ENCODE data around the gene RNU1-2.
"Not testable (repeated sequence)": the region's sequence is repeated elsewhere in the genome, so short reads cannot be mapped to it uniquely, and the experiment has no call there.

The RNU1-2 gene

GRCh38 chr1:16901371-16901770 lies 5.6 kb downstream of the RNU1-2 start:
- WGBS (ENCODE audit: insufficient coverage, insufficient read length): no CpG with 5 or more reads among the region's 2 CpGs
- not testable (repeated sequence) for H3K27ac ChIP-seq (ENCODE audit: low read length); H3K27me3 ChIP-seq (ENCODE audit: control insufficient read depth, insufficient read depth, low read length); H3K36me3 ChIP-seq (ENCODE audit: control insufficient read depth, insufficient read depth, low read length); H3K4me1 ChIP-seq (ENCODE audit: control insufficient read depth, insufficient read depth, low read length); H3K4me3 ChIP-seq (ENCODE audit: low read length); H3K9me3 ChIP-seq (ENCODE audit: control insufficient read depth, insufficient read depth, low read length); DNase-seq (ENCODE audit: low read depth, low spot score)

- Histone ChIP-seq H3K4me1 (ENCODE audit: control insufficient read depth, insufficient read depth, low read length) (no peaks in the 10 kb centered on the region; the same call in 1 of the 2 replicates), H3K9me3 (ENCODE audit: control insufficient read depth, insufficient read depth, low read length) (no peaks in the 10 kb centered on the region), H3K36me3 (ENCODE audit: control insufficient read depth, insufficient read depth, low read length) (no peaks in the 10 kb centered on the region), H3K27me3 (ENCODE audit: control insufficient read depth, insufficient read depth, low read length) (no peaks in the 10 kb centered on the region), H3K27ac (ENCODE audit: low read length) (no peak overlapping the region), H3K4me3 (ENCODE audit: low read length) (no peak overlapping the region)
- DNase-seq (ENCODE audit: low read depth, low spot score): no peak
- WGBS (ENCODE audit: insufficient coverage, insufficient read length): no CpG with 5 or more reads among the region's 2 CpGs
These were observed 7.3 kb downstream of the RNU1-2 start for GRCh38 chr1:16903054-16903453.

GRCh38 chr1:16903458-16903796 lies 7.6 kb downstream of the RNU1-2 start:
- H3K27me3 ChIP-seq (ENCODE audit: control insufficient read depth, insufficient read depth, low read length): no peaks in the 10 kb centered on the region
- H3K36me3 ChIP-seq (ENCODE audit: control insufficient read depth, insufficient read depth, low read length): no peaks in the 10 kb centered on the region
- H3K4me1 ChIP-seq (ENCODE audit: control insufficient read depth, insufficient read depth, low read length): no peaks in the 10 kb centered on the region; the same call in 1 of the 2 replicates
- no peak overlapping the region for H3K27ac ChIP-seq (ENCODE audit: low read length)
- H3K9me3 ChIP-seq (ENCODE audit: control insufficient read depth, insufficient read depth, low read length): no peaks in the 10 kb centered on the region
- H3K4me3 ChIP-seq (ENCODE audit: low read length): no peak overlapping the region
- DNase-seq (ENCODE audit: low read depth, low spot score): no peak

GRCh38 chr1:16904560-16905109 lies 8.9 kb downstream of the RNU1-2 start:
- peak; percentile 98 for DNase-seq (ENCODE audit: low read depth, low spot score)
- WGBS (ENCODE audit: insufficient coverage, insufficient read length): no CpG with 5 or more reads among the region's 27 CpGs
- no peaks in the 10 kb centered on the region for H3K27me3 ChIP-seq (ENCODE audit: control insufficient read depth, insufficient read depth, low read length)
- peak overlapping the region; percentile 23; the same call in 1 of the 2 replicates for H3K4me3 ChIP-seq (ENCODE audit: low read length)
- no peaks in the 10 kb centered on the region; the same call in 1 of the 2 replicates for H3K4me1 ChIP-seq (ENCODE audit: control insufficient read depth, insufficient read depth, low read length)
- H3K27ac ChIP-seq (ENCODE audit: low read length): no peak overlapping the region
- no peaks in the 10 kb centered on the region for H3K36me3 ChIP-seq (ENCODE audit: control insufficient read depth, insufficient read depth, low read length)
- no peaks in the 10 kb centered on the region for H3K9me3 ChIP-seq (ENCODE audit: control insufficient read depth, insufficient read depth, low read length)

- no CpG with 5 or more reads among the region's 12 CpGs for WGBS (ENCODE audit: insufficient coverage, insufficient read length)
- H3K4me3 ChIP-seq (ENCODE audit: low read length): peak overlapping the region; percentile 21; the same call in 1 of the 2 replicates
- H3K27me3 ChIP-seq (ENCODE audit: control insufficient read depth, insufficient read depth, low read length): no peaks in the 10 kb centered on the region
- no peak for DNase-seq (ENCODE audit: low read depth, low spot score)
- no peak overlapping the region for H3K27ac ChIP-seq (ENCODE audit: low read length)
- H3K36me3 ChIP-seq (ENCODE audit: control insufficient read depth, insufficient read depth, low read length): no peaks in the 10 kb centered on the region
- no peaks in the 10 kb centered on the region for H3K9me3 ChIP-seq (ENCODE audit: control insufficient read depth, insufficient read depth, low read length)
- no peaks in the 10 kb centered on the region; the same call in 1 of the 2 replicates for H3K4me1 ChIP-seq (ENCODE audit: control insufficient read depth, insufficient read depth, low read length)
These were observed 9.5 kb downstream of the RNU1-2 start for GRCh38 chr1:16905110-16905867.

- Histone ChIP-seq H3K4me1 (ENCODE audit: control insufficient read depth, insufficient read depth, low read length) (no peaks in the 10 kb centered on the region; the same call in 1 of the 2 replicates), H3K4me3 (ENCODE audit: low read length) (no peak overlapping the region), H3K36me3 (ENCODE audit: control insufficient read depth, insufficient read depth, low read length) (no peaks in the 10 kb centered on the region), H3K9me3 (ENCODE audit: control insufficient read depth, insufficient read depth, low read length) (no peaks in the 10 kb centered on the region), H3K27me3 (ENCODE audit: control insufficient read depth, insufficient read depth, low read length) (no peaks in the 10 kb centered on the region), H3K27ac (ENCODE audit: low read length) (no peak overlapping the region)
- no CpG with 5 or more reads among the region's 11 CpGs for WGBS (ENCODE audit: insufficient coverage, insufficient read length)
- no peak for DNase-seq (ENCODE audit: low read depth, low spot score)
These were observed 10.3 kb downstream of the RNU1-2 start for GRCh38 chr1:16905868-16906702.

- H3K27me3 ChIP-seq (ENCODE audit: control insufficient read depth, insufficient read depth, low read length): no peaks in the 10 kb centered on the region
- no CpG with 5 or more reads among the region's 4 CpGs for WGBS (ENCODE audit: insufficient coverage, insufficient read length)
- H3K27ac ChIP-seq (ENCODE audit: low read length): no peak overlapping the region
- H3K36me3 ChIP-seq (ENCODE audit: control insufficient read depth, insufficient read depth, low read length): no peaks in the 10 kb centered on the region
- no peaks in the 10 kb centered on the region; the same call in 1 of the 2 replicates for H3K4me1 ChIP-seq (ENCODE audit: control insufficient read depth, insufficient read depth, low read length)
- no peaks in the 10 kb centered on the region for H3K9me3 ChIP-seq (ENCODE audit: control insufficient read depth, insufficient read depth, low read length)
- no peak overlapping the region for H3K4me3 ChIP-seq (ENCODE audit: low read length)
- no peak for DNase-seq (ENCODE audit: low read depth, low spot score)
These were observed 11.1 kb downstream of the RNU1-2 start for GRCh38 chr1:16906873-16907272.

GRCh38 chr1:16907870-16908758 lies 12.3 kb downstream of the RNU1-2 start:
- H3K27ac ChIP-seq (ENCODE audit: low read length): no peak overlapping the region
- H3K4me3 ChIP-seq (ENCODE audit: low read length): no peak overlapping the region
- H3K9me3 ChIP-seq (ENCODE audit: control insufficient read depth, insufficient read depth, low read length): no peaks in the 10 kb centered on the region
- no peaks in the 10 kb centered on the region; the same call in 1 of the 2 replicates for H3K4me1 ChIP-seq (ENCODE audit: control insufficient read depth, insufficient read depth, low read length)
- no peaks in the 10 kb centered on the region for H3K36me3 ChIP-seq (ENCODE audit: control insufficient read depth, insufficient read depth, low read length)
- no CpG with 5 or more reads among the region's 15 CpGs for WGBS (ENCODE audit: insufficient coverage, insufficient read length)
- no peaks in the 10 kb centered on the region for H3K27me3 ChIP-seq (ENCODE audit: control insufficient read depth, insufficient read depth, low read length)
- DNase-seq (ENCODE audit: low read depth, low spot score): no peak

GRCh38 chr1:16911851-16912721 lies 16.3 kb downstream of the RNU1-2 start:
- not testable (repeated sequence) for DNase-seq (ENCODE audit: low read depth, low spot score); H3K36me3 ChIP-seq (ENCODE audit: control insufficient read depth, insufficient read depth, low read length); H3K27me3 ChIP-seq (ENCODE audit: control insufficient read depth, insufficient read depth, low read length); H3K27ac ChIP-seq (ENCODE audit: low read length); H3K9me3 ChIP-seq (ENCODE audit: control insufficient read depth, insufficient read depth, low read length); H3K4me3 ChIP-seq (ENCODE audit: low read length); H3K4me1 ChIP-seq (ENCODE audit: control insufficient read depth, insufficient read depth, low read length)
- WGBS (ENCODE audit: insufficient coverage, insufficient read length): no CpG with 5 or more reads among the region's 8 CpGs

All from iPS DF 6.9 (cell line).